Measurements from ENCODE around the gene ATAD3A. TPM values are rescaled to one million over a fixed set of nuclear protein-coding genes. Genes with fewer than 3 reads are reported as not detected.

Gene ATAD3A
- total RNA-seq, 1 donor from 2014 or later, result 41.9 TPM

DNA sequence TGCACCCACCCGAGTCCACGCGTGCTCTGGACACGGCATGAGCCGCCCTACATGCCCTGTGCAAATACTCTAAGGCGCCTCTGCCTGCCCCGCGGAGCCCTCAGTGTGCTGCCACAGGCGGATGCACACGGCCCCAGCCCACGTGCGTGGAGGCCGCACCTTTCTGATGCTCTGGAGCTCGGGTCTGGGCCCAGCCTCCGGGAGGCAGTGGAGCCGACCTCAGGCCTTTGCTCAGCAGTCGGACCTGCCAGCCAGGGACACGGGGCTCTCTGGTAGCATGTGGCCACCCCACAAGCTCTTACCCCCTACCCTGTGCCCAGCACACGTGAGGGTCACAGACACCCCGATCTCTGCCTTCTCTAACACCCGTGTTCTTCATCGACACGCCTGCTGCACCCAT, 26.4 kb downstream of the ATAD3A start:
- DNase-seq (ENCODE audit: low read depth), result no peak

DNA sequence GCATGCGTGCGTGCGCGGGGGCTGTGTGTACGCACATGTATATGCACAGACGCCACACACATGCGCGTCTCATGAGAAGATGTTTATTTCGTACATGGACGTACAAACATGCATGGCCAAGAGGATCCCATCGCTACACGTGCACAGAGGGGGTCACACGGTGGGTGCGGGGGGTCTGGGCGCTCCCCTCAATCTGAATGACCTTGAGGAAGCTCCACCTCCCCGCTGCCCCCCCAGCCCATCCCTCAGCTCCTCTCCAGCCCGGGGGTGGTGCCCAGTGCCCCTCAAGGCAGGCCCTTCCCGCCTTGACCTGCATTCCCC, 27.0 kb downstream of the ATAD3A start:
- no peak for DNase-seq (ENCODE audit: low read depth)

DNA sequence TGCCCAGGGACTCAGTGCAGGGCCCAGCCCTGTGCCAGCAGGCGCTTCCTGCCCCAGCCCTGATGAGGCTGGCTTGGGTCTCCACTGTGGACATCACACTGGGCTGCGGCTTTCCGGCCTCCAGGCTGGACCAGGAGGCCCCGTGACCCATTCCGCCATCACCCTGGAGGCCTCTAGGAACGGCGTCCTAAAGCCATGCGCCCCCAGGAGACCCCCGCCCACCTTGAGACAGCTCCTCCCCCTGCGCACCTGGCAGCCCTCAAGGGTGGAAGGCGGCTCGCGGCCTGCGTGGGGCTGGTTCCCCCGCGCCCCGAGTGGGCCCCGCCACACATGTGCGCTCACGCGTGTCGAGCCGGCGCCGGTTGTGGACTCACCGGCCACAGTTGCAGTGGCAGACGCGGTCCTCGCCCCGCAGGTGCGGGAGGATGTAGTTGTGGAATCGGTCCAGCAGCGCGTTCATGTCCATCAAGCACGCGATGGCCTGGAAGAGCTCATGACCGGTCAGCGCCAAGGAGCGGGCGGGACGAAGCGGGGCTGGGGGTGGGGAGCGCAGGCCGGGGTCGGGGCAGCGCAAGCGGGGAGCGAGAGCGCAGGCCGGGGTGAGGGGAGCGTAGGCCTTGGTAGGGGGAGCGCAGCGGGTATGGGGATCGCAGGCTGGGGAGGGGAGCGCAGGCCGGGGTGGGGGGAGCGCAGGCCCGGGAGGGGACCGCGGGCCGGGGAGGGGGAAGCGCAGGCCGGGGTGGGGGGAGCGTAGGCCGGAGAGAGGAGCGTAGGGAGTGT, 27.5 kb downstream of the ATAD3A start:
- DNase-seq (ENCODE audit: low read depth), result no peak

DNA sequence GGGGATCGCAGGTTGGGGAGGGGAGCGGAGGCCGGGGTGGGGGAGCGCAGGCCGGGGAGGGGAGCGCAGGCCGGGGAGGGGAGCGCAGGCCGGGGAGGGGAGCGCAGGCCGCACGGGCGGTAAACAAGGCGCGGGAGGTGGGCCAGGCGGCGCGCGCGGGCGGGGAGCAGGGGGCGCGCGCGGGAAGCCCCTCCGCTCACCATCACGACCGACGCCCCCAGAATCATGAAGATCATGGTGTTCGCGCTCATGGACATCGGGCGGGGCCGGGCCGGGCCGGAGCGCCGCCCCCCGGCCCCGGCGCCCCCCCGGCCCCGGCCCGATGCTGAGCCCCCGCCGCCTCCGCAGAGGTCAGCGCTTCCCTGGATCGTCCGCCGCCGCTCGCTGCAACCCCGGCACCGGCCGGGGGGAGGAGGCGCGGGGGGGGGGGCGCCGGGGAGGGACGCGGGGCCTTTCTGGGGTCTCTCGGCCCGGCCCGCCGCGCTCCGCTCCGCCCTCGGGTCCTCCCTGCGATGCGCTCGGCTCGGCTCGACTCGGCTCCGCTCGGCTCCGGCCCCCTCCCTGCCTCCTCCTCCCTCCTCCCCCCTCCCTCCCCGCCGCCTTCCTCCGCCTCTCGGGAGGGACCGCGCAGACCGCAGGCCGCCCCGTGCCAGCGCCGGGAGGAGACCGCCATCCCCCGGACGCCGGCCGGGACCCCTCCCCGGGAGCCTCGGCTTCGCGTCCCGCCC, 28.3 kb downstream of the ATAD3A start, which contains the start of gene TMEM240:
TMEM240 (minus strand) TSS at position 535 of the 728 bp plus-strand sequence; CDS start at position 257, 278 bp downstream.
- no peak for DNase-seq (ENCODE audit: low read depth)

DNA sequence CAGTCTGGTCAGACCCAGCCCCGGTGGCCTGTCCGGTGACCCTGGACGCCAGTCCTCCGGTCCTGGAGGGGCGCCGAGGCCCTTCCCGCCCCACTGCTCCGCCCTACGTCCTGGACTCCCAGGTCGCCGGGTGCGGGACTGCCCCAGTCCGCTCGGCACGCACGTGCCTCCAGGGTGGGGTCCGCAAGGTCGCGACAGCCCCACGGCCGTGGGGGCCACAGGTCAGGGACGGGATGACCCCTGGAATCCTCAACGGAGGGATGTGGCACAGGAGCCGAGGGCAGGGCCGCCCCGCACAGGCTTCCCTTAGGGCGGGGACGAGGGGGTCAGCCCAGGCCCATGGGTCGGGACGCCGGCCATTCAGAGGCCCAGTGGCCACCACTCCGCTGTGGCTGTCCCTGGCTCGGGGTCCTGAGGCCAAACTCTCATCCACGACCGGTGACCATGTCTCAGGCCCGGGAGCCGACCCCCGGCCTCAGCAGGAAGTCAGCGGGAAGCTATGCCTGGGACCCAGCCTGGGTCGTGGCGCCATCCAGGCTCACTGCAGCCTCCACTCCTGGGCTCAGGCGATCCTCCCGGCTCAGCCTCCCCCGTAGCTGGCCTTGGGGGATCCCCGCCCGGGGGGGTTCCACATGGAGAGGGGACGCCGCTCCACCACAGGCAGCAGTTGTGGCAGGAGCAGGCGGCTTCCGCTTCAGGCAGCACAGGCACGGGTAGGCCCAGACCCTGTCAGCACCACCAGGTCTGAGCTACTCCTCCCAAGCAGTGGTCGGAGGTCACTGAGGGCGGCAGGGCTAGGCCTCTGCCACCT, 29.1 kb downstream of the ATAD3A start:
- DNase-seq (ENCODE audit: low read depth), result no peak

DNA sequence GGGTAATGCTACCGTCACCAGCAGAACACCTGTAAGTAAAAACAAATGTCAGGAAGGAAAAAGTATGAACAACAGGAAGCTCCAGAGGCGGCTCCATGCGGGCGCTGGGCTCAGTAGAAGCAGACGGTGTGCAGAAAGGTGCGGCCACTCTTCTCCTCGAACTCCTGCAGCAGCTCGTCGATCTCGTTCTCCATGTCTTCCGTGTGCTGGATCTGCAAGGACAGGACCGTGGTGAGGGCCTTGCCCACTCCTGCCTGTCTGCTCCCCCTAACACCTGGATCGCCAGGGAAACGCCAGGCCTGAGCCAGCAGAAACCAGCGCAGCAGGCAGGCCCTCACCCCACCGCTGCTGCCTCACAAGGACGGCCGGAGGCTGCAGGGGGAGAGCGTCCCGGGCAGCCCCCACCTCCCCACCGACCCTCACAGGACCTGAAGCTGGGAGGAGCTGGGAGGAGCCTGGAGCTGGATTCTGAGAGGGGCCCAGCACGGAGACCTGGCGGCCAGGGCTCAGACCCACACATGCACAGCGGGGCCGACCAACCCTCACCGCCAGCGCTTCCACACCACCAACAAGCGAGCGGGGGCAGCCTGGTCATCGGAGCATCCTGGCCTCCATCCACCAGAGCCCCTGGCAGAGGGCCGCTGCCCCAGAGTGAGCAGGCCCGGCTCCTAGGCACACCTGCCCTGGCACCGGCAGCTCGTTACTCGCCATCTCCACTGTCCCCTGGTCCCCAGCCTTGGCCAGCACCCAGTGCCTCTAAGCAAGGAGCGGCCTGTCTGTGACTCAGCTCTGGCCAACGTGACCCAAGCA, 30.2 kb downstream of the ATAD3A start:
- no peak for DNase-seq (ENCODE audit: low read depth)

DNA sequence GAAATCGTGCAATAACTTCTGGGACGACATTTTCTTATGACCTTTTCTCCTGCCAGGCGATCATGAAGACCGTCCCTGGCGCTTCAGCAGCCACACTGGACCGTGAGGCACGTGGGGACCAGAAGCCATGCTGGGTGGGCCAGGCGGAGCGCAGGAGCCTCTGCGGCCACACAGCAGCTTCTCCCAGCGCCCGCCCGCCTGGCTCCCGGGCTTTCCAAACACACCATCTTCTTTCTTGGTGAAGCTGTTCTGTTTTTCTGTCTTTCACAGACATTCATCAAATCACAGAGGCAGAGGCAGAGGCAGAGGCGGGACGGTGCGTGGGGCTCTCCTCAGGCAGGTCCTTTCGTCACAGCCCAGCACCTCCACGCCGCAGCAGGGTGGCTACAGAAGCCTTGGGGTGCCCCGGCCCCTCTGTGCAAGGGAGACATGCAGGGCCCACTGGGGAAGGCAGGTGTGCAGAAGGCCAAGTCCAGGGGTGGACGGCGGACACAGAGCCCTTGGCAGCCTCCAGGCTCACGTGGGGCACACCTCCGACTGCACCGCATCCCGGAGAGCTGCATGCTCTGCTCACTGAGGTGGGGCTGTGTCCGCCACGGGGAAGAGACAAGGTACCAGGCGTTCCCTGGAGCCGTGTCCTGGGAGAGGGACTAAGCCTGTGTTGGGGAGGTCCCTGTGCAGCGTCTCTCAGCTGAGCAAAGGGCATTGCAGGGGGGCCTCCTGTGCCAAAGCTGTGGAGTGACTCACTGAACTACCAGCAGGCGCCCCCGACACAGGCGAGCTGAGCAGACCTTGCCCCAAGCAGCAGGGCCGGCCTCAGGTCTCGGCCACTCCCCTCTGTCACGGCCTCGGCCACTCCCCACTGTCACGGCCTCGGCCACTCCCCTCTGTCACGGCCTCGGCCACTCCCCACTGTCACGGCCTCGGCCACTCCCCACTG, 31.1 kb downstream of the ATAD3A start:
- DNase-seq (ENCODE audit: low read depth), result no peak

DNA sequence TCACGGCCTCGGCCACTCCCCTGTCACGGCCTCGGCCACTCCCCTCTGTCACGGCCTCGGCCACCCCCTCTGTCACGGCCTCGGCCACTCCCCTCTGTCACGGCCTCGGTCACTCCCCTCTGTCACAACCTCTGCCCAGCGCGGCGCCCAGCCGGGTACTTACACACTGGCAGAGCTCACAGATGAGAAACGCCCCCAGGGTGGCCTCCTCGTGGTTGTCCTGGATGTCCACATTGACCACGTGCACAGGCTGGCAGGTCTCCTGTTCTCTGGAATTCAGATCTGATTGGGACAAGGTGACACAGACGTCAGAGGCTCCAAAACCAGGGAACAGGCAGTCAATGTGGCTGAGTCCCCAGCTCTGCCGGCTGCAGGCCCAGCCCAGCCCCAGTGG, 31.7 kb downstream of the ATAD3A start:
- no peak for DNase-seq (ENCODE audit: low read depth)

DNA sequence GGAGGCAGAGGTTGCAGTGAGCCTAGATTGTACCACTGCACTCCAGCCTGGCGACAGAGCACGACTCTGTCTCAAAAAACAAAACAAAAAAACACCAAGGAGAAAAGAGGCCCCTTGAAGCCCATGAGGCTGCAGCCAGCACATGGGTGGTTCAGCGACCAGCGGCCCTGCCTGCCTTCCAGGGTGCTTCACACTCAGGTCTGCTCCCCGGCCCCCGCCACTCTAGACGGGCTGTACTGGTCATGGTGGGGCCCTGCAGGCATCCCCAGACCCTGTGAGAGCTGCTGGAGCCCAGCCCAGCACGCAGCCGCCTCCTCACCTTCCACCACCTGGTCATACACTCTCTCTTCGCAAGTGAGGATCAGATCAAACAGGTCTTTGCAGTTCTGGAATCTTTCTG, 32.6 kb downstream of the ATAD3A start:
- no peak for DNase-seq (ENCODE audit: low read depth)

DNA sequence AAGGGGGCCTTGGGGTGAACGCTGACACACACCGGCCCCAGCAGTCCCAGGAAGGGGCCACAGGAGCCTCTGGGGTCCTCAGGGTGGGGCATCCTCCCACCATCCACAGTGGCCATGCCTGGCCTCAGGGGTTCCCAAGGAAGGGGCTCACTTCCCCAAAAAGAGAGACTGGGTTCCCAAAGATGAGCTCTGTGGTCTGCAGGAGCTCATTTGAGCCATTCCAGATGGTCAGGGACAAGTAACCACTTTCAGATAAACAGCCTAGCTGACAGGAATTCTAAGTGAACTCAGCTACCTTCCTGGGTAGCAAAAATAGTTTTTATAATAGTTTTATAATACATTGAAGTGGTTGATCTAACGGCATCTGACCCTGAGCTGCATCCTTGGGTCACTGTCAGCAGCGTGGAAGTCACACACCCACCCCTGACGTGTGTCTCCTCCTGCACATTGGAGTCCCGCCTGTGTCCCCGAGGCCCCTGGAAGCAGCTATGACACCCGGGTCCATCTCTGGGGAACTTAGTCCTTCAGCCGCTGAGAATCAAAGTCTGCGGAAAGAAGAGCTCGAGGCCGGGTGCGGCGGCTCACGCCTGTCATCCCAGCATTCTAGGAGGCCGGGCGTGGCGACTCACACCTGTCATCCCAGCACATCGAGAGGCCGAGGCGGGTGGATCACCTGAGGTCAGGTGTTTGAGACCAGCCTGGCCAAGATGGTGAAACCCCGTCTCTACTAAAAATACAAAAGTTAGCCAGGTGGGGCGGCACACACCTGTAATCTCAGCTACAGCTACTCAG, 34.2 kb downstream of the ATAD3A start:
- no peak for DNase-seq (ENCODE audit: low read depth)

DNA sequence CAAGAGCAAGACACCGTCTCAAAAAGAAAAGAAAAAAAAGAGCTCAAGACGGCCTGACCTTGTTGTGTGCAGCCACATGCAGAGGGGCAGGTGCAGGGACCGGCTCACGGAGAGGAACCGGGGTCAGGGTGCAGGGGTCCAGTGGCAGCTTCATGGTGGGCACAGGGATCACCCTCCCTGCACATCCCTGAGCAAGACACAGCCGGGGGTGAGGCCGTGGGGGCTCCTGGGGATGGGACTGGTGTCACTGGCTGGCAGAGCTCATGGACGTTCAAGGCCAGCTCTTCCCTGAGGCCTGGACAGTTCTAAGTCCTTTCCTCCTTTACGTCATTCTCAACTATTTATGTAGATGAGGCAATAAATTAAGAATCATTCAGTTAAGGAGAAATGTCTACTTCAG, 35.0 kb downstream of the ATAD3A start:
- DNase-seq (ENCODE audit: low read depth), result no peak

DNA sequence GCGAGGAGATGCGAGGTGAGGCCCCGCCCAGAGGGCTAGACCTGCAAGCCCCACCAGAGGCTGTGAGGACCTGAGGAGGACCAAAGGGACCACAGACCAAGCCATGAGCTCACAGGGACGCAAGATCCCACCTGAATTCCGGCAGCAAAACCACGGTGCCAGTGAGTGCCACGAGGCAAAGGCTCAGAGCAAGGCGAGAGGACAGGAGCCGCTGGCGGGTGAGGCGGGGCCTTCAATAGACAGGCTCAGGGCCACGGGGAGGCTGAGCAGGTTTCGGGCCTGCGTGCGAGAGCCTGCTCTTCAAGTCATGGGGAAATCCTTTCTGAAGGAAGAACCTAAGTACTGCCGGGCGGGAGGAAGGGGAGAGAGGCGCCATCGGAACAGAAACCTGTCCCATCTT, 35.5 kb downstream of the ATAD3A start:
- DNase-seq (ENCODE audit: low read depth), result no peak

DNA sequence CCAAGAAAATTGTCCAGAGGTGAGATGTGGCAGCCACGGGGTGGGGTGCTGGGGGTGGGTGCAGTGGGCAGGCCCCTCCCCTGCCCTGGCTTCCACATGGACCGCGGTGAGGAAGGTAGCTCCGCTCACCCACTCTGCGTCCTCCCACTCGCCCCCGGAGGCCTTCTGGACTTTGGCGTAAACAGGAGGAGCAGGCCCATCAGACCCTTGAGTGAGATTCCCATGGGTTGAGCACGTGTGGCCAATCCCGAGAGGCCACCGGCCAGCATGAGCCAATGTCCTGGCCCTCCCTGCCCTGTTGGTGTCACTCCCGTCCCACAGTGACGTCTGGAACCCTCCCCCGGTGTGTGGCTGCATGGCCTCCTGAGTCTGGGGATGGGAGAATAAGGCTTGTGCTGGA, 36.6 kb downstream of the ATAD3A start:
- no peak for DNase-seq (ENCODE audit: low read depth)

DNA sequence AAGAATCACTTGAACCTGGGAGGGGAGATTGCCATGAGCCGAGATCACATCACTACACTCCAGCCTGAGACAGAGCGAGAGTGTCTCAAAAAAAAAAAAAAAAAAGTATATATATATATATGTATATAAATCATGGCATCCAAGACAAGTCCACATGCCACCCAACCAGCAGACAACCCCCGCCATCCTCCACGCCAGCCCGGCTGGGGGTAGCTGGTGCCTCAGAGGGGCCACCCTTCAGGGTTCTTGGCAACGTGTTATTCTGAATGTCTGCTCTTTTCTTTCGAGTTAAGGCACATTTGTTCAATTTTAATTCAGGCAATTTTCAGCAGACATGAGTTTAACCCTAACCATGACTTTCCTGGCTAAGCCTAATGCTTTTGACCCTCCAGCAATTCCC, 38.1 kb downstream of the ATAD3A start:
- DNase-seq (ENCODE audit: low read depth), result no peak

DNA sequence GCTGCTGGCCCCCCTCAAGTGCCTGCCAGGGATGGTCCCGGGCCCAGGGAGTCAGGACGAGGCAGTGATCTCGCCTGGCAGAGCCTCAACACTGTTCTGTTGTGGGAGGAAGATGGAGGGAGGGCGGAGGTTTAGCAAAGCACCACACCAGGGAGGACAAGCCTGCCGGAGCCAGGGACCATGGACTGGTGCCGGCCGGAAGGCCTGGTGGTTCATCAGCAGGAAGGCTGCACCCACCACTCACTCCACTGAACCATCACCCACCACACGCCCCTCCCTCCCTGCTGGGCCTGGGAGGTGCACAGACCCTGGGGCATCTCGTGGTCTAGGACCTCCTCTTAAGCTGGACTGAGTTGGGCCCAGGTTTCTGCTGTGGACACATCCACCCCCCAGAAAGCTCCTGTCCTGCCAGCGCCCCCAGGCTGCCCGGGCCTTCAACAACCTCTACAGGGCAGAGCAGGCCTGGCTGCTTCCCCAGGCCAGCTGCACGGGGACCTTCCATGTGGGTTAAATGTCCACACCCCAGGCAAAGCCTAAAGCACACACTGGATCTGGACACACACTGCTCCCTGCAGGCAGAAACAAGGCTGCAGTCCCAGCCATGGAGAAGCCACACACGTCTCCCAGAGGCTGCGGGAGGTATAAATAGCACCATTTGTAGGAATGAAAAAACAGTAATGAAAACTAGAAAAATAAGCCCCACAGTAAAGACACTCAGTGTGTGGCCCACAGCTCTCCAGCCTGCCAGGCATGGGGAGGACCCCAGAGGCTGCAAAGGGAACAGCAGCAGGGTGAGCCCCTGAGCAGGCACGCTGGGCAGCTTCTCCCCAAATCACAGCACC, 38.9 kb downstream of the ATAD3A start:
- peak; percentile 74 for DNase-seq (ENCODE audit: low read depth)

DNA sequence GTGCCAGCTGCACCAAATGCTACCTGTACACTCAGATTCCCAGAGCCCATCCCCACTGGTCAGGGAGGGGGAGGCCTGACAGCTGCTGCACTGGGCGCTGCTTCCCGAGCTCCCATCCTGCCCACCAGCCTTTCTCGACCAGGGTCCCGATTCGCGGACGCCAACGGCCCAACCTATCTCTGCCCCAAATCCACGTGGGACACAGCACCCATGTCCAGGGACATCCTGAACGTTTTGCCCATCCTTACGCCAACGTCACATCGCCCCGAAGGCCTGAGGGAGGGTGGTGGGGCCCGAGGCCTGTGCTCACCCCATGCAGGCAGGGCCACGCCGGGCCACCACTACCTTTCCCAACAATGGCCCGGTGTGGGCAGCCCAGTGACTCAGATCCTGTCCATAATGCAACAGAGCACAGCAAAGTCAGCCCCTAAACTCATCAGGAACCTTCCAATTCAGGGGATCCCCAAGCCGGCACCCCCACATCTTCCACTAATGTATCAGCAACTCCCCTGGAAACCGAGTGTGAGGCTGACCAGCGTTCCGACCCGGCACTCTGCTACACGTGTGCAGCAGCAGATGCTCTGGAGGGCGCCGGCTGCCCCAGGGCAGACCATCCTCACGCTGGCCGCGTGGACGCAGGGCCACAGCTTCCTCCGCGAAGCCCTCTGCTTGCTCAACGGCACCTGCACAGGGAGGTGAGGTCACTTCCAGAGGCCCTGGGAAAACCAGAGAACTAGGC, 39.7 kb downstream of the ATAD3A start:
- DNase-seq (ENCODE audit: low read depth), result no peak

DNA sequence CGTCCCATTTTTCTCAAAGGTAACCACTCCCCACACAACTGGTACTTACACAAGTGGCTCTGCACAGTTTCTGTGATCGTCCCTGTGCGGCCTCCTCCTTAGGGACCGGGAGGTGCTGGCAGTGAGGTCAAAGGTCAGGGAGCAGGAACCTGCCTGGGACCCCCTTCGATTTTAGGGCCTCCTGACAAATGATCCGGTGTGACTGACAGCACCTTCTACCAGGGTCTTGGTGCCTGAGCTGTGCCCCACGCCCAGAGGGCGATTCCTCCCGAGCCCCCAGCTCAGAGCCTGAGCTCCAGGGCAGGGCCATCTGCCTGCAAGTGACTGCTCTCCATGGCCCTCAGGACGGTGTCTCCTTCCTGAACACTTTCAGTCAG, 40.3 kb downstream of the ATAD3A start:
- DNase-seq (ENCODE audit: low read depth), result no peak
